Kidney capillary endothelial cell (primary cell): ENCODE data around the gene ZNF488.

Source experiments
- DNase-seq: peaks from one replicate; pipeline ENCODE4 v3.0.0-alpha.2; 2018; ENCODE audit warnings: low spot score

The ZNF488 gene

GRCh38 chr10:47381427-47382379 is 2.4 kb downstream of the ZNF488 start:
- no peak for DNase-seq

- no peak for DNase-seq
Observed at GRCh38 chr10:47381103-47381395, 3.0 kb downstream of the ZNF488 start.

GRCh38 chr10:47380341-47381102 is 3.6 kb downstream of the ZNF488 start:
- no peak for DNase-seq

- no peak for DNase-seq
Observed at GRCh38 chr10:47379901-47380300, 4.2 kb downstream of the ZNF488 start.

- DNase-seq = no peak
Observed at GRCh38 chr10:47379445-47379785, 4.7 kb downstream of the ZNF488 start.

- DNase-seq = no peak
Observed at GRCh38 chr10:47378606-47379444, 5.3 kb downstream of the ZNF488 start.

GRCh38 chr10:47378183-47378510 is 5.9 kb downstream of the ZNF488 start:
- DNase-seq = no peak

GRCh38 chr10:47376522-47377220 is 7.4 kb downstream of the ZNF488 start:
- no peak for DNase-seq

- no peak for DNase-seq
Observed at GRCh38 chr10:47374611-47375536, 9.2 kb downstream of the ZNF488 start.

GRCh38 chr10:47372726-47373125 is 11.4 kb downstream of the ZNF488 start:
- no peak for DNase-seq

GRCh38 chr10:47371629-47372485 is 12.2 kb downstream of the ZNF488 start:
- DNase-seq = no peak

GRCh38 chr10:47370878-47371277 is 13.2 kb downstream of the ZNF488 start:
- no peak for DNase-seq

GRCh38 chr10:47370015-47370767 is 13.9 kb downstream of the ZNF488 start:
- no peak for DNase-seq

GRCh38 chr10:47369251-47369894 is 14.7 kb downstream of the ZNF488 start:
- no peak for DNase-seq

GRCh38 chr10:47368431-47369180 is 15.5 kb downstream of the ZNF488 start:
- no peak for DNase-seq

GRCh38 chr10:47367646-47368045 is 16.4 kb downstream of the ZNF488 start:
- no peak for DNase-seq

GRCh38 chr10:47366731-47367460 is 17.2 kb downstream of the ZNF488 start:
- DNase-seq = no peak
